SH-SY5Y (cell line): Measurements from ENCODE around the gene THAP6.

Experiments used
- GATA2 ChIP-seq: IDR thresholded peaks from 2 replicates; pipeline ENCODE4 v1.6.1; 2011; ENCODE audit warnings: mild to moderate bottlenecking, low read depth, low read length
- GATA3 ChIP-seq: IDR thresholded peaks from 2 replicates; pipeline ENCODE4 v1.6.1; 2011; ENCODE audit warnings: low read depth, mild to moderate bottlenecking, low read length, moderate library complexity

THAP6 gene

GRCh38 chr4:75561789-75562188, 47.5 kb downstream of the THAP6 start:
- TF ChIP-seq GATA3 = no peak
- TF ChIP-seq GATA2 = no peak

DNA sequence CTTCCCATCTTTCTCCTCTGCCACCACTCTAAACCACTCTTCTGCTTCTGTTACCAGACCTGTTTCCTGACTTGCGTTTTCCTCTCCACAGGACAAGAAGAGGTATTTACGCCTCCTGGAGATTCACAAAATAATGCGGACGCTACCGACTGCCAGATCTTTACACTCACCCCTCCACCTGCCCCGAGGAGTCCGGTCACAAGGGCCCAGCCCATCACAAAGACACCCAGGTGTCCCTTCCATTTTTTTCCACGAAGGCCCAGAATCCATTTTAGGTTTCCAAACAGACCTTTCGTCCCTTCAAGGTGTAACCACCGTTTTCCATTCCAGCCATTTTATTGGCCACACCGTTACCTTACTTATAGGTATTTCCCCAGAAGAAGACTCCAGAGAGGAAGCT, 49.8 kb downstream of the THAP6 start:
- no peak for TF ChIP-seq GATA2
- TF ChIP-seq GATA3 = no peak

- TF ChIP-seq GATA3 (no peak), GATA2 (no peak)
Measured at GRCh38 chr4:75565481-75565880, 51.2 kb downstream of the THAP6 start.

- TF ChIP-seq GATA2 (no peak), GATA3 (no peak)
Measured at GRCh38 chr4:75566911-75567310, 52.6 kb downstream of the THAP6 start.

GRCh38 chr4:75567725-75568124, 53.5 kb downstream of the THAP6 start:
- TF ChIP-seq GATA3 (no peak), GATA2 (no peak)
